Activated CD8-positive, alpha-beta memory T cell treated with anti-CD3 and anti-CD28 coated beads, Interleukin-2, amount 50 U/mL, for 48 hours (primary cell): Measurements from ENCODE around the gene PANK1.

Source experiments
- DNase-seq: peaks from one replicate; pipeline ENCODE4 v3.0.0-alpha.2; 2020

The PANK1 gene

DNA sequence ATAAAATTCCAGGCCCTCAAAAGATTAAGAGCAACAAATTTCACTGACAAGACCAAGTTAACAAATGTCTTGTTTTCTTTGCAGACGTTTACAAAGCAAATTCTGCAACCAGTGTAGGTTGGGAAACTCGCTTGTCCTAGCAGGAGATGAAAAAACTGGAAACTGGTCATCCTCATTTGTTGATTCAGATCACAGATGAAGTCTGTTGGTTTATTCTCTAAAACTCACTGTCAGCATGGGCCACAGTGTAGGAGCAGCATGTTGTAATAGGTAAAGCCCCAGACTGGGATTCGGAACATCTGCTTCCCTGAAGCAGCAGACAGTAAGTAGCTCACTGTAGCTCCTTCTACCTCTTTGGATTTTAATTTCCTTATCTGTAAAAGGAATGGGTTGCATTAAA, 31.5 kb downstream of the PANK1 start:
- DNase-seq = no peak

DNA sequence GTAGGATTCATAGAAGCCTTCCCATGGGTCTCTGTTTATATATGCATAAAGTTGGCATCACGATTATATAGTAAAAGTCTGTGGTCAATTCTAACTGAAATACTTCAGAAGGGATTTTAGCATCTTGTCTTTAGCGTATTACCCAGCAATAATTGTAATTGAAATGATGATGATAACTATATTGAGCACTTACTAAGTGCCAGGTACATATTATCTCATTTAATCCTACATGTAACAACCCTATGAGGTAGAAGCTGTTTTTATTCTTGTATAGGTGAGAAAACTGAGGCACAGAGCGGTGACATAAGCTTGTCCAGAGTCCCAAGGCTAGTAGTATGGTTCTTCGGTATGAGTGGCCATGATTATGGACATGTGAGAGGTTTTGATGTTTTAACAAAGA, 33.8 kb downstream of the PANK1 start:
- DNase-seq = no peak

DNA sequence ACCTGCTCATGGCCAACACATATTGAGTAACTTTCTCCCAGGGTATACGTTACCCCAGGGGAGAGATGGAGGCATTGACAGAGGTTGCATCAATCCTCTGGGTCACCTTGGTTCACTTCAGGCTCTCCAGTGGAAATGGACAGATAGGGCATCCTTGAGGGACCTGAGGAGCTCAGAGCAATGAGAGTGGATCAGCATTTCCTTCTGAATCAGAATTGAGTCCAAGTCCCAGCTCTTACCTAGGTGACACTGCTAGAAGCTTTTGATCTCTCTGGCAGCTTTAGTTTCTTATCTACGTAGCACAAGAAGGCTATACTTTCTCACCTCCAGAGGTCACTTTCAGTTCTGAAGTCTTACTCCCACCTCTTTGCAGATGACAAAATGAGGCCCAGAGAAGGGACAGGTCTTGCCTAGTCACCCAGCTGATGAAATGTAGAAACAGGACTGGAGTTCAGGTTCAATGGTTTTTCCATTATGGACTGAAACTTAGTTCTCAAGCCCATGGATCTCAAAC, 35.2 kb downstream of the PANK1 start:
- DNase-seq = no peak

DNA sequence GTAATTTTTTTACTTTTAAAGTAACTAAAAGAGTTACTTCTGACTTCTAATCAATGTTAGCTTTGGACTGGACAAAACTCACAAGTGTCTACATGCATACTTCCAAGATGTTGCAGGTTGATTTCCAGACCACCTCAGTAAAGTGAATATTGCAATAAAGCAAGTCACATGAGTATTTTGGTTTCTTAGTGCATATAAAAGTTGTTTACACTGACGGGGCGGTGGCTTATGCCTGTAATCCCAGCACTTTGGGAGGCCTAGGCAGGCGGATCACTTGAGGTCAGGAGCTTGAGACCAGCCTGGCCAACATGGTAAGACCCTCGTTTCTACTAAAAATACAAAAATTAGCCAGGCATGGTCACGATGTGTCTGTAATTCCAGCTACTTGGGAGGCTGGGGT, 40.8 kb downstream of the PANK1 start:
- no peak for DNase-seq

DNA sequence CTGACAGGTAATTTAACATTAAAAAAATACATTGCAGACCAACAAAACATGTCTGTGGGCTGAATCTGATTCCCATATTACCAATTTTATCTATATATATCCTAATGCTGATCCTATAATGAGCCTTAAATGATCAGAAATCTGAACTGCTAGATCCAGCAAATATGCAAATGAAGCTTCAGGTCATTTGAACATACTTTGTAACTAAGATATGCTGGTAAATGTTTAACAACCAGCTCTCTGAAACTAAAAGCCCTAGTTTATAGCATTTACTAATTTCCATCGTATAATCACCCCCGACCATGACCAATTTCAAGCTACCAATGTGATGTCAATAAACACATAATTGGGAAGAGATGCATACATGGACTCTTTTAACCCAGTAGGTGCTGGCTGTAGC, 42.1 kb downstream of the PANK1 start:
- no peak for DNase-seq

DNA sequence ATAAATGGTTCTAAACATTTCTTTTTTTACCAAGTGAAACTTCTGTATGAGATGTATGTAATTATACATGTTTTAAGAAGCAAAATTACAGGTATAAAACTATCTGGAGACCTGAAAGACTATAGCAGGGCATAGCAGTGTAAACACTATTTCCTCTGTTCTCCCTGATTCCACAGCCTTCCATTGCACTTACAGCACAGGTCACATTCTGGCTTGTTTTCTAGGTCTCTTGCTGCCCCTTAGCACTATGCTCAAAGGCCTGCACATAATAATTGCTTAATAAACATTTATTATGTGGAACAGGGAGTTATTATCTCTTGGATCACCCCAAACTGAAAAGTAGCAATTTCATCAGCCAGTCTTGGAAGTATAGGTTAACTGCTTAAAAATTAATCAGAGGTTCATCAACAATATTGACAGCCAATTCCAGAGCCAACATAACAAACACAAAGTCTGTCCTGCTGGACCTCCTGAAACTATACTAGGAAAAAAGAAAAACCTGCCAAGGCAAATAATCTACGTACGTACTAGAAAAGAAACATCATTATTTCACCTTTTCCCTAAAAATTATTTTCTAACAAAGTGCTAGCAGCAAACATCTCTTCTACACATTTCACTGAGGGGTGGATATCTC, 43.2 kb downstream of the PANK1 start:
- DNase-seq = no peak

DNA sequence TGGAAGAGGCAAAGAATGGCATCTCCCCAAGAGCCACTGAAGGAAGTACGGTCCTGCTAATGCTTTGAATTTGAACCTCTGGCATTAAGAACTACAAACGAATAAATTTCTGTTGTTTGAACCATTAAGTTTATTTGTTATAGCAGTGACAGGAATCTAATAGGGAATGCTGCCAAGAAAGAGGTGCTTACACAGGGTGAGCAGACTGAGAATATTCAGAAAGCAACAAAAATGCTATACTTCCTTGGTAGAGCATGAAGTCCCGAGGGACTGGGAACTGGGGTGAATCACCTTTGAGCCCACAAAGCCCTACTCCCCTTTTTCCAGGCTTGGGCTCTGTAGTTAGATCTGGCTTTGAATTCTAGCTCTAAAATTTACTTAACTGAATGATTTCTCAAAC, 45.0 kb downstream of the PANK1 start:
- no peak for DNase-seq

DNA sequence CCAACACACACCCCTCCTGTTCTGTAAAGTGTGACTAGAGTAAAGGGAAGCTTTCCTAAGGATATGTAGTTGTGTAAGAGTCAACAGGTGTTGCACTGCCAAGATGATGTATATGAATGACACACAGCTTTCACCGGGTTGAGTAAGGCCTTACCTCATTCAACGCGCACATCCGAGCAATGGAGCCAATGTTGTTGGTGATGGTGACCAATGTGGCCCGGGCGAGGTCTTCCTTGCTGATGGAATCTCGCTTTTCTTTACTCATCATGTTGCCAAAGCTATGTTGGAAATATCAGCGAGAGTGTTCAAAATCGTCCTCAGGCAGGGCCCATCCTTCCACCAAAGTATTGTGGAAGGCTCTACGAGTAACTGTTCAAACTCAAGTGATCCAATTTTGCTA, 52.0 kb downstream of the PANK1 start:
- DNase-seq = no peak

DNA sequence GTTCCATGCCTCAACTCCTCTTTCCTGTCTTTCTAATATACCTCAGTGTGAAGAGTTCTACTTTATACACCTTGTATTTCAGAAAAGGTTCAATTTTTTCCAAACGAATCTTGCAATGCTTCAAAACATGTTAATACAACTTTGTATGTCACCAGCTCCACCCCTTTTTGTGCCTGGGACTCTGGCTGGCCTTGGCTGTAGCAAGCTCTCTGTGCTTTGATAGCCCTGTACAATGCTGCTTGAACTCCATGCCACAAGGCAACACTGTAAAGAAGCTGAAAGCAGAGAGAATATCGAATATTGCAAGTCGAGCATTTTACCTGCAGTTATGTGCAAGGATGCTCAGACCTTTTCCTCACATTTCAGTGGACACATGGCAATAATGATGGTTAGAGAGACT, 52.5 kb downstream of the PANK1 start:
- no peak for DNase-seq

DNA sequence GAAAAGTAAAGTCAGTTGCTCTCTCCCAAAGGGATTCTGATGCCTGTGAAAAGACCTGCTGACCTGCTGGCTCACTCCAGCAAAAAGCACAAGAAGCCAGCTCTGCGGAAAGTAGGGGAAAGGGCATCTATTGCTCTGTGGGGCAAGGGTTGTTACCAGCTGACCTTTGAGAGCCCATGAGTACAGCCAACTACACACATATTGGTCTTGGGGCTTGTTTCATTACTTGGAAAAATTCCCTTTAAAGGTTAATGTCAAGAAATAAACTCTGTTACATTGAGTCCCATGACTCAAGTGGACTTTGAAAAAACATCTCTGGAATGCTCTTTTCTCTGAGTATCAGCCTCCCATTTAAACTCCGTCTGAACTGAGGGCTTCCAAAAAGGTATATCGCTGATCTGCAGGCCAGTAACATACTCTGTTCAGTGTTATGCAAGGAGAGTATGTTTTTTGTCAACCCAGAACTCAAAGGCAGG, 53.2 kb downstream of the PANK1 start:
- no peak for DNase-seq

DNA sequence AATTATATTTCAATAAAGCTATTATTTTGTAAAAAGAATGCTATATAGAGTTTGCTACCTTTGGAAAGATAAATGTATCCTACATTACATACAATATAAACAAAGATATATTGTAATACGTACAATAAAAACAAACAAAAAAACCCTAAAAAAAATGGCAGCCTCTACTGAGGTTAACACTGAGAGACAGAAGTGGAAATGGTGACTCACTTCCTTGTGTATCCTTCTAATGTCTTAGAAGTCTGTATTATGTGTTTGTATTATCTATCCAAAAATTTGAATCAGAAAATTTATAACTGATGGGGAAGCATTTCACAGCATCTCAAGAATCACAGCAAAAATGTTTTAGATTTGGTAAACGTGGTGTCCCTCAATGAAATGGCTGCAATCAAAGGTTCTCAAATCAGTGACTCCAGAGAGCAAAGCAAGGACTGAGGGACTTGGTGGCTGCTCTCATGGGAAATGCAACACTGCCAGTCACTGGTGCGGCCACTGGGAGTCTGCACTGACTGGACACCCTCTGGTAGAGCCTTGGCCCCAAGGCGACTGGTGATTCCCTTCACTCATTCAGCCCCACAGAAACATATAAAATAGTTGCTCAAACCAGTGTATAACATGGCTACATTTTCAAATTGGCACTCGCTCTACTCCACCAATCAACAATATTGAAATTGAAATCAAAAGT, 53.8 kb downstream of the PANK1 start:
- DNase-seq = no peak

DNA sequence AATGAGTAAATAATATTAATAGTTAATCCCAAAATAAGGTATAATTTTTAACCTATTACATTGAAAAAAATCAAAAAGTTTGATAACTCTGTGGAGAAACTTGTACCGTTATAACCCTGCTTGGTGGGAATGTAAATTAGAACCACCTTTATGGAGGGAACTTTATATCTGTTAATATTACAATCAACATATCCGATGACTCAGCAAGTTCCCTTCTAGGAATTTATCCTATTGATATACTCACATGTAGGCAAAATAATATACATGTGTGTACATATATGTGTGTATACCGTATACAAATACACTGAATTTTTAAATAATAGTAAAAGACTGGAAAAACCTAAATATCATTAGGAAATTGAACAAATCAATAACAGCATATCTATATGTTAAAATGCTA, 54.7 kb downstream of the PANK1 start:
- DNase-seq = no peak

DNA sequence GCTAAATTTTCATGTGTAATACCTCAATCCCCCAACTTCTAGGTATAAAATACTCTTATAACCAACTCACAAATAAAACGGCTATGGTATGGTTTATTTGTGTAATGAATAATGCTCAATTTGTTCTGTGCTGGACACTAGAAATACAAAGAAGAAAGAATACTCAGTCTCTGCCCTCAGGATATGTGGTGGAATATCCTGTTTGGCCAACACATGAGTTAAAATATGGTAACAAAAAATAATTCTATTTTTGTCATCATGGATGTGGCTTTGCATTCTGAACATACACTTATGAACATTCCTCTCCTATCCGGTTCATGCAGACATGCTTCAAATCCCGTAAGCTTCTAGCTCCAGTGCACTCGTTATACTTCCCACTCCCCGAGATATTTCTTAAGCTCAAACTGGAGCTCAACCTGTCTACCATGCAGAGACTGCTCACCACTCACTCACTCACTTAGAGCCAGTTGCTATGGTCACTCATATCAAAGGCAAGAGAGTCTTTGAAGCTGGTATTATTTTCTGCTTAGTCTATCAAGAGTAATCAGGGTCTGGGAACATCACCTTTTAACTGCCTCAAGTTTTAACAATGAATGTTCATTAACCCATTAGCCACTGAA, 55.8 kb downstream of the PANK1 start:
- DNase-seq = no peak

DNA sequence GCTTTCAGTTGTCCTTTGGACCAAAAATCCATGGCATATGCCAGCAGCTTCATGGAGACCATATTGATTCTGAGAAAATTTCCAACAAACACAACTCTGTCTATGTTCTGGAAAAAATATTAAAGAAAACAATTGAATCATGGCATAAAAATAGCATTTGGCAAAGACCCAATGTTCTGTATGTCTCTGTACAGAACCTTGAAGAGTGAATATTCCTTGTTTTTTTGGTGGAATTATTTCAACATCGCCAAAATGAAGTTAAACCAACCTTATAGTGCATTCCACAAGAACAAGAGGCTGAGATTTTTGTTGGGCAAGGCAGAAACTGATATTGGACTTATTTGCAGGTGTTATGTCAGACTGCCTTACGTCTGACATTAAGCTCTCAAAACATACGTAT, 56.4 kb downstream of the PANK1 start:
- DNase-seq = no peak

DNA sequence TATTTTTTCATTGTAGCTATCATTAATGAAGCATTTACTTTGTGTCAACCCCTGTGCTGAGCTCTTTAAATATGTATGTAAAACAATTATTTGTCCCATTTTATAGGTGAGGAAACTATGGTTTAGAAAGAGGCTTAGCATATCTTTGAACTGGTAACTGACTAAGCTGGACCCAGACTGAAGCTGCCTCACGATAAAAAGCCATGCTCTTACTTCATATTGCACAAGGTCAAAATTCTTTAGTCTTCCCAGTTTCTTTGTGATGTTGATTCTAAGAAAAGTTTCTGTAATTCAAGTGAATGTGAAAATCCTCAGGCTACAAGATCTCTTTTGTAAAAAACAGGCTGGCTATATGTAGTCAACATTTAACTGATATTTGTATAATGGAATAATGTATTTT, 63.0 kb downstream of the PANK1 start:
- no peak for DNase-seq

DNA sequence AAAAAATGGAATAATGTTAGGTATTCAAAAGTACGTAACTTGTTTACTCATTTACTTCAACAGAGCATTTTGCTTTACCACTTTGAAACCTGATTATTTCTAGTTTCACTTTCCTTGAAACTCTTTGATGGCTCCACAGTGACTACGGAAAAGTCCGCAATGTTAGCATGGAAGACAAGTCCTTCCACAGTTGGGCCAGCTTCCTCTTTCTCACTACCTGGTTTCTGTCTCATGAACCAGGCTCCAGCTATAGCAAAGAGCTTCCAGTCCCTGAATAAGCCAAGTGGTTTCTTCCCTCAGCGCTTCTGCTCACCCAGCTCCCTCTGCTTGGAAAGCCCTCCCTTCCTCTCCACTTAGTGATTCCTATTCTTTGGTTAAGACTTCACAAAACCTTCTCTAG, 64.8 kb downstream of the PANK1 start:
- no peak for DNase-seq

DNA sequence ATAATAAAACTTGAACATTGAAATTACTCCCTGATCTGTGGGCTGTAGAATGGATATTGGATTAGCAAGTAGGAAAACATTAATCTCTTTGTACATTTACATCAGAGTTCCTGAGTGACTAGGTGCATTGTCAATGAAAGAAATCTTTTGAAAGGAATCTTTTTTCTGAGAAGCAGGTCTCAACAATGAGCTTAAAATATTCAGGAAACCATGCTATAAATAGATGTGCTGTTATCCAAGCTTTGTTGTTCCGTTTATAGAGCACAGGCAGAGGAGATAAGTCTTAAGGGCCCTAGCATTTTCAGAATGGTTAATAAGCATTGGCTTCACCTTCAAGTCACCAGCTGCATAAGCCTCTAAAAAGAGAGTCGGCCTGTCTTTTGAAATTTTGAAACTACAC, 68.3 kb downstream of the PANK1 start:
- DNase-seq = no peak

DNA sequence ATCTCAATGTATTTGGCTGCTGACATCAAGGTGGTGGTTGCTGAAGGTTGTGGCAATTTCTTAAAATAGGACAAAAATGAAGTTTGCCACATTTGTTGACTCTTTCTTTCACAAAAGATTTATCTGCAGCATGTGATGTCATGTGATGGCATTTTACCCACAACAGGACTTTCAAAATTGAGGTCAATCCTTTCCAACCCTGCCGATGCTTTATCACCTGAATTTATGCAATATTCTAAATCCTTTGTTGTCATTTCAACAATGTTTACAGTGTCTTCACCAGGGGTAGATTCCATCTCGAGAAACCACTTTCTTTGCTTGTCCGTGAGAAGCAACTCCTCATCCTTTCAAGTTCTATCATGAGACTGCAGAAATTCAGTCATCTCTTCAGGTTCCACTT, 69.0 kb downstream of the PANK1 start:
- no peak for DNase-seq

DNA sequence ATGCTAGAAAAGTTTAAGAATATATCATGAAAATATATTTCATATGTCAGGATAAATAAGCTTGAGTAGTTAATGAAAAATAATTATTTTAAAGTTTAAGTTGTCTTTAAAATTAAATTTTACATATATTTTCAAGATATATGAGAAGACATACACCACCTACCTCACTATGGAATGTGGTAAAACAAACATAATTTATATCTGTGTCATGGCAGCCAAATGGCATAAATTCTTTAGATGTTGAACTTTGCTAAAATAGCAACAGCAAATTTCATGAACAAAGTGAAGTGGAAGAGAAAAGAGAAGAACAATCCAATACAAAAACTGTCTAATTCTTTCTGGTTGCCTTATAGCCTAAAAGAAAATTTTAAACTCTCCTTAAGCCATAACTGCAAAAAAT, 70.0 kb downstream of the PANK1 start:
- no peak for DNase-seq

DNA sequence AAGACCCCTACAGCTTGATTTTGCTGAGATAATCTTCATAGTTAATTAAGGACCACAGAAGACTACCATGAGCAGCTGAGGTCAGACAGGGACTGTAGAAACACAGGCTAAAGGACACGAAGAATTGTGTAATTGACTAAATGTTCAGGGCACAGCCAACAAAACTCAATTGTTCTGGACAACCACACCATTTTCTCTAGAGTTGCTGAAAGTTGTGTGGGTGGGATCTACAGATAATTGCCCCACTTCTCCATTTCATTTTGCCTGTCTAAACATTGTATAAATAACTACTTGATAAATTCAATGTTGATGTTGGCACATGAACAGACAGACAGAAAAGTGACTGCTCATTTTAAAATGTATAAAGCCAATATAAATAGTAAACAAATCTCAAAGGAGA, 70.7 kb downstream of the PANK1 start:
- DNase-seq = no peak

DNA sequence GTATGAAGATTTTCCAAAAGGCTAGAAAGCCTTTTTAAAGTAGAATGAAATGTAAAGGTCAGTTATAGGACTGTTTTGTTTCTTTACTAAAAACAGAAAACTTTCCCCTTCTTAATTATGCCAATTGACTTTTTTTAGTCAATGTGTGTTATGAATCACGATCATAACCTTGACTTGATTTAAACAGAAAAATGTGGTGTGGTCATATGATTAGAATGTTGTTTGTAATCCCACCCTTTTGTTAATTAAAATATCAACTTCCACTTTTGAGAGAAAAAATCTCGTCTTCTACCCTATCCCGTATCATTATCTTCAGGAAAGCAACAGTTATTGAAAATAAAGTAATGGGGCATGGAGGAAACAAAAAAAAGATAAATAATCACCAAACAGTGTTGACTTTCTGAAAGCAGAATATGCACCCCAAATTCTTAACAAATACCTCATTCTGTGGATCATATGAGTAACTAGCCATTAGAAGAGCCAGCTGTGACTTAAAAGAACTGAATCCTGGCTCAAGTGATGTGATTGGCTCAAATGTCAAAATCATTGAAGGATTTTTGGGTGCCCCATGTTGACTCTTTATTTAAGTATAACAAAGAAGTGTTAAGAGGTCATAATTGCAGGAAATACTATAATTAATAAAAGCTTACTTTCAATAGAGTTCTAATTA, 77.3 kb downstream of the PANK1 start:
- no peak for DNase-seq

DNA sequence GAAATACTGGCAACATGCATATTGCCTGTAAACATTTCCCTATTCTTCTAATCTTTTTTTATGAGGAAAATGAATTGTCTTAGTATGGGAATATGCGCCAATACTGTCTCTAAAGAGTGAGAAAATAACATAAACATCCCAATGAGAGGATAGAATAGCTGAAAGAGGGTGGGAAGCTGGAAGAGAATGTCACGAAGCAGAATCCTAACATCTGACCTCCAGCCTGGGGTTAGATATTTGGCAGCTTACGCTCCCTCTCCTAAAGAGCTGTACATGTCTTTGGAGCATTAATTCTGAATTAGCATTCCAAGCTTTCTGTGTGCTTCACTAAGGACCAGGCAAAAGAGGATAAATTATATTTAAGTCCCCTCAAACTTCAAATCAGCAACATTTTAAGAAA, 78.0 kb downstream of the PANK1 start:
- DNase-seq = no peak

DNA sequence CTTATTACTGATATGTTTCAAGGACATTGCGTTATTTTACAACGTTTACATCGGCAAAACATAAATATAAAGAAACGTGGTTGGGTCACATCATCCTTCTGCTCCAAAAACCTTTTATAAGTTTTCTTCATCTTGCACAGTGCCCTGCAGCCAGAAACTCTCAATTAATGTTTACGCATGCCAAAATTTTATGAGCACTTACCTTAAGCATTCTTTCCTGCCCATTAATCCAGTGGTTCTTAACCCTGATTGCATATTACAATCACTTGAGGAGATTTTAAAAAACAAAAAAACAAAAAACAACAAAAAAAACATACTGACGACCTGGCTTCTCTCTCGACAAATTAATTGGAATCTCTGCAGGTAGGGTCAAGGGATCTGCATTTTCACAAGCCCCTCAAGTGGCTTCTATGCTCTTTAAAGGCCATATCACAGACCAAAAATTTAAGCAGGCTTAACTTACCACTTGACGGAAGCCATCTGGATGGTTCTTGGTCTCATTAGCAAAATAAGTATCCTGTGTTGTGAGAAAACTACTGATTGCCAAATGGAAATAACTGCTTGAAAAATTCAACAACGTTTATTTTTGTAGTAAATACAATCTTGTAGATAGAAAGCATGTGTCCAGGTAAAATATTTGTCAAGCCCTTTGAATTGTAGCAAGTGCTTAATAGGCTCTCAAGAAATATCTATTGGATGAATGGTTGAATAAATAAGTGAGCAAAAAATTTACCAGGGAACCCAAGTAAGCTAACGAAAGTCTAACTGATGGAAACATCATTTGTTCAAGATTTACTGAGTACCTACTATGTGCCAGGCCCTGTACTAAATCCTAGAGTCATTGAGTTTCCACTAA, 78.7 kb downstream of the PANK1 start:
- no peak for DNase-seq
